GM06990 (cell line): Measurements from ENCODE around the gene OGDH.

Source experiments
- DNase-seq: peaks from one replicate; pipeline ENCODE4 v3.0.0-alpha.2; 2011; ENCODE audit not compliant: insufficient read length; ENCODE audit errors: extremely low read depth
- H3K27me3 ChIP-seq: replicated peaks from 2 replicates; pipeline ENCODE4 v1.6.0; 2011; ENCODE audit warnings: low read length; ENCODE audit not compliant: control insufficient read depth, insufficient read depth
- H3K36me3 ChIP-seq: 2 replicates; pipeline ENCODE4 v1.5.1; 2011; ENCODE audit warnings: low read length; ENCODE audit not compliant: control insufficient read depth, insufficient read depth
- H3K4me3 ChIP-seq: replicated peaks from 2 replicates; pipeline ENCODE4 v1.5.1; 2011; ENCODE audit warnings: low read depth, mild to moderate bottlenecking, control low read depth, low read length
- TF ChIP-seq, protein P1 (sequence below): IDR thresholded peaks from 2 replicates; pipeline ENCODE4 v1.5.1; 2011; ENCODE audit warnings: low read length, control low read depth, mild to moderate bottlenecking, inconsistent platforms; ENCODE audit not compliant: insufficient read depth, poor library complexity, severe bottlenecking

Gene OGDH

DNA sequence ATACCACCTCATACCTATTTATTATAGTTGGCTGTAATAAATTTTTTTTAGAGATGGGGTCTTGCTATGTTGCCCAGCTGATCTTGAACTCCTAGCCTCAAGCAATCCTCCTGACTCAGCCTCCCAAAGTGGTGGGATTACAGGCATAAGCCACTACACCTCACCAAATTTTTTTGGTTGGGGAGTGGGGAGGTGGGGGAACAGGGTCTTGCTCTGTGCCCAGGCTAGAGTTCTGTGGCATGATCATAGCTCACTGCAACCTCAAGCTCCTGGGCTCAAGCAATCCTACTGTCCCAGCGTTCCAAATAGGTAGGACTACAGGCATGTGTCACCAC lies 3.9 kb upstream of the OGDH start:
- TF ChIP-seq, protein P1, sequence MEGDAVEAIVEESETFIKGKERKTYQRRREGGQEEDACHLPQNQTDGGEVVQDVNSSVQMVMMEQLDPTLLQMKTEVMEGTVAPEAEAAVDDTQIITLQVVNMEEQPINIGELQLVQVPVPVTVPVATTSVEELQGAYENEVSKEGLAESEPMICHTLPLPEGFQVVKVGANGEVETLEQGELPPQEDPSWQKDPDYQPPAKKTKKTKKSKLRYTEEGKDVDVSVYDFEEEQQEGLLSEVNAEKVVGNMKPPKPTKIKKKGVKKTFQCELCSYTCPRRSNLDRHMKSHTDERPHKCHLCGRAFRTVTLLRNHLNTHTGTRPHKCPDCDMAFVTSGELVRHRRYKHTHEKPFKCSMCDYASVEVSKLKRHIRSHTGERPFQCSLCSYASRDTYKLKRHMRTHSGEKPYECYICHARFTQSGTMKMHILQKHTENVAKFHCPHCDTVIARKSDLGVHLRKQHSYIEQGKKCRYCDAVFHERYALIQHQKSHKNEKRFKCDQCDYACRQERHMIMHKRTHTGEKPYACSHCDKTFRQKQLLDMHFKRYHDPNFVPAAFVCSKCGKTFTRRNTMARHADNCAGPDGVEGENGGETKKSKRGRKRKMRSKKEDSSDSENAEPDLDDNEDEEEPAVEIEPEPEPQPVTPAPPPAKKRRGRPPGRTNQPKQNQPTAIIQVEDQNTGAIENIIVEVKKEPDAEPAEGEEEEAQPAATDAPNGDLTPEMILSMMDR = no peak
- Histone ChIP-seq H3K36me3 (no peaks in the 10 kb centered on the region), H3K4me3 (no peak overlapping the region), H3K27me3 (no peaks in the 10 kb centered on the region)
- no peak for DNase-seq

DNA sequence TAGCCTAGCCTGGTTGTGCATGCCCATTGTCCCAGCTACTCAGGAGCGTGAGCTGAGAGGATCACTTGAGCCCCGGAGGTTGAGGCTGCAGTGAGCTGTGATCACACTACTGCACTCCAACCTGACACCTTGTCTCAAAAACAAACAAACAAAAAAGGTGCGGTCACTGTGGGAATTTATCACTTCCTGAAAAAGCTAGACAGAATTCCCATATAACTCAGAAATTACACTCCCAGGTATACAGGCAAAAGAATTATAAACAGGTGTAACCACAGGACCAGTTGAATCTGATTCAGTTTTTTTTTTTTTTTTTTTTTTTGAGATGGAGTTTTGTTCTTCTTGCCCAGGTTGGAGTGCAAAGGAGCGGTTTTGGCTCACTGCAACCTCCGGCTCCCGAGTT lies 3.2 kb upstream of the OGDH start:
- DNase-seq = no peak

DNA sequence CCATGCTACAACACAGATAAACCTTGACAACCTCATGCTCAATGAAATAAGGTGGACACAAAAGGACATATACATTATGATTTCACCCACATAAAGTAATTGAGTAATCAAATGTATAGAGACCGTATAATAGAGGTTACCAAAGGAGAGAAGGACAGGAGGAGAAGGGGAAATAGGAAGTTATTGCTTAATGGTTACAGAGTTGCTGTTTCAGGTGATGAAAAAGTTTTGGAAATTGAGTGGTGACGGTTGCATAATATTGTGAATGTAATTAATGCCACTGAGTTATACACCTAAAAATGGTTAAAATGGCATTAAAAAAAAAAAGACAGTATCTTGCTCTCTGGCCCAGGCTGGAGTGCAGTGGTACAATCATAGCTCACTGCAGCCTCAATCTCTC lies 1.5 kb upstream of the OGDH start:
- TF ChIP-seq, protein P1 = no peak
- DNase-seq = no peak
- Histone ChIP-seq H3K27me3 (no peaks in the 10 kb centered on the region), H3K36me3 (no peaks in the 10 kb centered on the region), H3K4me3 (no peak overlapping the region)

More for the DNA sequence above, 3.2 kb upstream of the OGDH start:
- Histone ChIP-seq H3K36me3 (no peaks in the 10 kb centered on the region), H3K27me3 (no peaks in the 10 kb centered on the region), H3K4me3 (no peak overlapping the region)
- TF ChIP-seq, protein P1 = no peak

DNA sequence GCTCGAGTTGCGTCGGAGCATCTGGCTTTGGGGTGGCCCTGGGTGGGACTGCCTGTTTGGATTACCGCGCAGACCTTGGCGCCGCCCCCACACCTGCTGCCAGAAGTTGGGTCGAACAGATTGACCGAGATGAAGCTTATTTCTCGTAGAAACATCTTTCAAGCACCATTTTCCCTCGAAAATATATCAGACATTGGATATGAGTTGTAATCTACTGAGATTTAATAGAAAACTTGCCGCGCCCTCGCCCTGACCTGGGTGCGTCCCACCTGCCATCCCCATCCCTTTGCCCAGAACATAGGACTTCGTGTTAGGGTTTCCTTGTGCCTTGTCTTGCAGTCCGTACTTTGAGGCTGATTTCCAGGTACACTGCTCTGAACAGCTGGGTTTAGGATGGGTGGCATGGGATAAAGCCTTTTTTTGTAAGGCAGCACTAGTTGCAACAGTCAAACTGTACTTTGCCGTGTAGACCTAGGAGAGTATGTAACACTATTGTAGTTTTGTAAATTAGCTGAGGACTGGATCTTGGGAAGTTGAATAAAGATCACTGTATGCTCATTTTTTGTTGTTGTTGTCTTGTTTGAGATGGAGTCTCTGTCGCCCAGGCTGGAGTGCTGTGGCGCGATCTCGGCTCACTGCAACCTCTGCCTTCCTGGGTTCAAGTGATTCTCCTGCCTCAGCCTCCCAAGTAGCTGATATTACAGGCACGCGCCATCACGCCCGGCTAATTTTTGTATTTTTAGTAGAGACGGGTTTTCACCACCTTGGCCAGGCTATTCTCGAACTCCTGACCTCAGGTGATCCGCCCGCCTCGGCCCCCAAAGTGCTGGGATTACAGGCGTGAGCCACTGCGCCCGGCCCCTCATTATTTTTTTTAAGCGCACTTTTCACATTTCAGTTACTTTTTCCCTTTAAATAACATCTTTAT lies 978 bp downstream of the OGDH start:
- Histone ChIP-seq H3K27me3 (no peaks in the 10 kb centered on the region), H3K36me3 (no peaks in the 10 kb centered on the region), H3K4me3 (peak overlapping the region; percentile 99)
- TF ChIP-seq, protein P1 = no peak
- no peak for DNase-seq

DNA sequence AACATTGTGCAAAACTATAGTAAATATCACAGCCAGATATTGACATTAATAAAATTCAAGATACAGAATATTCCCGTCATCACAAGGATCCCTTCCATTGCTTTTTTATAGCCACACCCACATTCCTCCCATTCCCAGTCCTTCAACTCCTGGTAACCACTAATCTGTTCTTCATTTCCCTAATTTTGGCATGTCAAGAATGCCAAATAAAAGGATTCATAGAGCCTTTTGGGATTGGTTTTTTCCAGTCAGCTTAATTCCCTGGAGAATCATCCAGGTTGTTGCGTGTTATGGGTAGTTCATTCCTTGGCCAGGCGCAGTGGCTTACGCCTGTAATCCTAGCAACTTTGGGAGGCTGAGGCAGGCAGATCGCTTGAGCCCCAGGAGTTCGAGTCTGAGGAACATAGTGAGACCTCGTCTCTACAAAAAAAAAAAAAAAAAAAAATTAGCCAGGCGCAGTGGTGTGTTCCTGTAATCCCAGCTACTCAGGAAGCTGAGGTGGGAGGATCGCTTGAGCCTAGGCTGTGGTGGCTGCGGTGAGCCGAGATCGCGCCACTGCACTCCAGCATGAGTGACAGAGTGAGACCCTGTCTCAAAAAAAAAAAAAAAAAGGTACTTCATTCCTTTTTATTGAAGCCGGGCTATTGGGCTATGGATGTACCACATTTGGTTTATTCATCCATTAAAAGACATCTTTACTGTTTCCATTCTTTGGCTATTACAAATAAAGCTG lies 2.7 kb downstream of the OGDH start:
- H3K27me3 ChIP-seq = no peaks in the 10 kb centered on the region
- TF ChIP-seq, protein P1 = no peak
- DNase-seq = no peak
- H3K36me3 ChIP-seq = no peaks in the 10 kb centered on the region
- H3K4me3 ChIP-seq = no peak overlapping the region
